CD4-positive, alpha-beta T cell treated with Interleukin-1 beta for 1 hour (primary cell): ENCODE results near the gene CUBN.

Source experiments
- DNase-seq, 2 donors: peaks; one replicate each; pipeline ENCODE4 v3.0.0-alpha.2; 2020 to 2022

CUBN gene

DNA sequence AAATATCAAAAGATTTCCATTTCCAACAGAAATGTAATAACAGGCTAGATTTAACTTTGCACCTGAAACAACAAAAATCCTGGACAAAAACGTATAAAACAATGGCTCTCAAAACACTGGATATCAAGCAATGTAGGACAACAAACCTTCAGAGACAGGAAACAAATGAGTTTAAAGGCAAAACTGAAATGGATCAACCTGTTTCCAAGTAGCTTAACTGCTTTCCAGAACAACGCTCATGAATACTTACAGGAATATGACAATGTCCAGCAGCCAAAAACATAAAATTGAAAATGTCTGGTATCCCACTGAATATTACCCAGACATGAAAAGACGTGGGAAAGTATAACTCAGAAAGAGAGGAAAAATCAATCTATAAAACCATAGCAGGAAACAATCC is 62.8 kb downstream of the CUBN start:
- DNase-seq: no peak

DNA sequence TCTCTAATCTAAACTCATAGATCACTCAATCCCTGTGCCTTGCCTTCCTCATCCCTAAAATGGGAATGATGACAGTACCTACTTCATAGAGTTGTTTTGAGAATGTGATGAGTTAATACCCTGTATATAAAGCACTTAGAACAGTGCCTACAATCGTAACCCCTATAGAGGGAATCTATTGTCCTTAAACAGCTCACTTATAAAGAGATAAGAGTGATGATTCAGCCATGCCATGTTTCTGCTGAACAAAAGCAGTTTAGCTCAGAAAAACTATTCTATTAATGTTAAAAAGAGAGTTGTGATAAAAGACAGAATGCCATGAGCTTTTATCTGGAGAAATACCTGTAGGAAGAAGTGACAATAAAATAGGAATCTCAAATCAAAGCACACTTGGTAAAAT is 63.6 kb downstream of the CUBN start:
- DNase-seq: no peak

DNA sequence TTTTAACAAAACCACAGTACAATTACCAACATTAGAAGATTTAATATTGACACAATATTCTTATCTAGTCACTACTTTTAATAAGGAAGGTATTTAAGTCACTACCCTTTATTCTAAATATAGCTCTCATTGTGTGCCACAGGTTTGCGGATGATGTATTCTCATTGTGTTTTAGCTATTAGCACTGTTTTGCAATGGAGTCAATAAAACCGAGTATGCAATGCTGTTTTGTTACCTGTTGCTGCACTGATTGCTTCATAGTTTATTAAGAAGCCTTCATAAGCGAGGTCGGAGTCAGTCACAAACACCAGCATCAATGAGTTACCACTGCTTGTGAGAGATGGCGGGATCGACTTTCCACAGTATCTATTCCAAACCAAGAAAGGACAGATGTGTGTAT is 64.3 kb downstream of the CUBN start:
- DNase-seq: no peak

DNA sequence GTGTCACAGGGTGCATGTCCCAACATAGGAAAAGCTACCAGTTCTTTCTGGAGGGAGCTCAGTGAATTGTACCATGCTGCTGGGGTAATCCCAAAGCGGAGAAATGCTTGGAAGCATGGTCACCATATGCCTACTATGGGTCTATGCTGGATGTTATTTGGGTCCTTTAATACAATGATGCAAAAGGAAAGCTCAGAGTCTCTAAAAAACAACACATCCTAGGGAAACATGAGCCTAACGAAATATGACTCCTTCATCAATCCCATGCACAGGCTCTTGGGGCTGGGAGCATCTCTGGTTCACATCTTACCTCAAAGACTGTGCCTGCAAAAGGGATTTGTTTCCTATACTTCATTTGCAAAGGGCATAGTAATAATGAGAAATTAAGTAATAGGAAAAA is 65.2 kb downstream of the CUBN start:
- DNase-seq: no peak

DNA sequence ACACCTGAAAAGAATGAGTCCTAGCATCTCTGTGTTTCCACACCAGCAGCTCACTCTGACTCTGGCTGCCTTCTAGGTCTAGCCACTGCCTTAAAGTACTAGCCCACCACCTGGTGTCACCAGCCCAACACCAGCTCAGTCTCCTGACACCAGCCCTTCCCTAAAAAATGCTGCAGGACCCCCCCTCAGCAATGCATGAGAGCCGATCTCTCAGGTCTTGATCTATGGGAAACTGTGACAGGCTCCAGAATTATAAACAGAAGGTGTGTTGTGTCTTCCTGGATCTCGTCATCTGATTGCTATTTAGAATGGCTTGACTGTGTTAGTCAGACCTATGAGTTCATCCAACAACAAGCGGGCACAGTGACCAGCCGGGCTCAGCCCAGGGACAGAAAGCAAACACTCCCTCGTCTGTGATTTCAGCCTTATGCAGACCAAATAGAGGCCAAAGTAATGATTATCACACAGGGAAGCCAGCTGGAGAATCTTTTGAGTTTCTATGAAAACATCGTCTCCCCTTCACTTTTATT is 66.6 kb downstream of the CUBN start:
- no peak for DNase-seq

DNA sequence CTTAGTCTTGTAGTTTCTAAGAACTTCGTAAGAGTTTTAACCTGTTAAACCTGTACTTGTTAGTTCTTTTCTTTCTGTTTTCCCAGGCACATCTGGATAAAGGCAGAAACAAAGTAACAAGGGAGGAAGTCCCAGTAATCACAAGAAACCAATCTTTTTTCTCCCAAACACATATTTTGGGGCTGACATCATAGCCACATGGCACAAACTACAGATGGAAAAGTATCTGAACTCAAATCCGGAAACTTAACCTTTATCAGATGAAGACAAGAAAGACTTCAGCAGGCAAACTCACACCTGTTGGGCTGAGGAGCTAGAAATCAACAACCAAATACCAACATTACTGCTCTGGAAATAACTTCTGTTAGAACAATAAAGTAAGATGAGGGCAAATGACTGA is 67.1 kb downstream of the CUBN start:
- DNase-seq: no peak

DNA sequence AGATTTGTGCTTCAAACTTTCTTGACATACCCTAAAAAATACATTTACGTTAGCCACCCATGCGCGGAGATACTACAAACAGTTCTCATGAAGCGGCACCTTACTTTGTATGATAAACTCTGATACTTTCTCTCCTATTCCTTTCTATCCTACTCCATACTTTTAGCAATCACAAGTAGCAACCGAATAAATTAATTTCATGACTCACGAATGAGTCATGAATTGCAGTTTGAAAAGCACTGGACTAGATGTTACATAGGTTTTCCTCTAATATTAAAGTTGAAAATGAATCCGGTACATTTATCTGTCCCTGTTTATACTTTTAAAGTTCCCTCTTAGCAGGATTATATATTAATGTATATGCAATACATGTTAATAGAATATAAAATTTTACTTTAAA is 67.6 kb downstream of the CUBN start:
- no peak for DNase-seq

DNA sequence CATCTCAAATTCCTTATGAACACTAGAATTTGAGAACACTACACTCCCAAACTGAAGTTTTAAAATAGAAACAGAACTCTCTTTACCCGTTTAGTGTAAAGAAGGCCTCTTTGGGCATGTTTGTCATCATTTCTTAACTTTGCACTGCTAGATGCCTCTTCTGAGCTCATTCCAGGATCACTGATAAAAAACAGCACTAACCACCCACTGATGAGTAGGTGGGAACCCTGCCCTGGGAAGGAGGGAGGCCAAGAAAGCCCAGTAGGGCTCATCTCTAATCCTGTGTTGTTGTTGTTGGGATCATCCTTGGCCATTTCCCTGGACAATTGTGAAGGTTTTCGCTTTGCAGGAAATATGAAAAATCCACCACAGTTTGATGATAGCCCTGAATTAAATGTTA is 68.2 kb downstream of the CUBN start:
- DNase-seq: no peak

DNA sequence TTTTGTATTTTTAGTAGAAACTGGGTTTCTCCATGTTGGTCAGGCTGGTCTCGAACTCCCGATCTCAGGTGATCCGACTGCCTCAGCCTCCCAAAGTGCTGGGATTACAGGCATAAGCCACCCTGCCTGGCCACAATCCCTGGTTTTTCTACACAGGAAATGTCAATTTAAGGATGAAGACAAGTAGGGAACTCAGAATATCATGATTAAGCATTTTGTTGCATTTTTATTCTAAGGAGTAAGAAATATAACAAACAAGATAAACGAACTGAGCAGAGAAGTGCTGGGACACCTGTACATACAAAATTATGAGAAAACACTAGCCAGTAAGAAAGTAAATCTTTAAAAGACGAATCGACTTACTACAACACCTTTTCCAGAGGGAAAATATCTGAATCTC is 69.3 kb downstream of the CUBN start:
- DNase-seq: no peak

DNA sequence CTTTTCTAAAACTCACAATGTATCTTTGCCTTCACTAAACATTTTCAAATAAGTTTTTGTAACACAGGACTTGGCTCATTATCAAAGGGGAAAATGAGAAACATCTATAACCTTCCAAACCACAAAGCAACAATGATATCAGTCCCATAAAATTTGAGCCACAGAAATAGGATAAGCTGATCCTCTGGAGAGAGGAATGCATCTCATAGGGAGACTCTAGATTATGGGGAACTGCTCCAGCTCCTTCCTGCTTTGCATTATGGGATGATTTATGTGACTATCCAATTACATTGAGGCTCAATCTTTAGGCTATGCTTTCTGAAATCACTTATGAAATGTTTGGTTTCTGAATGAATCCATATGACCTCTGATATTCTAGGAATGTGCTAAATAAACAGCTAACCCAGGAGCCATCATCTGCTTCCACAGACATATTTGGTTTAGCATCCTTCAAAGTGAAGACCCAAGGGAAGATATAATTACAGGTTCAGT is 70.4 kb downstream of the CUBN start:
- no peak for DNase-seq

DNA sequence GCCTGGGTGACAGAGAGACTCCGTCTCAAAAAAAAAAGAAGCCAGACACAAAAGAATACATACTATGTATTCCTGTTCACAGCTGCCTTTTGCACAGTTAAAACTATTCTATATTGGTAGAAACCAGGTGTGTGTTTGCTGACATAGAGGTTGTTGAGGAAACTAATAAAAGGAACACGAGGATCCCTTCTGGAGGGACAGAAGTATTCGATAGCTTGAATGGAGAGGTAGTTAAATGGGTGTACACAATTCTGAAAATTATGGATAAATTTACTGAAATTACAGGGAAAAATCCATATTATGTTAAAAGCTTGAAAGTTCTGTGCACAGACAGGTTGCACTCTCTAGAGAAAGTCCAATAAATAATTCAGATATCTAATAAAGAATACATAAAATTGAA is 71.5 kb downstream of the CUBN start:
- no peak for DNase-seq

DNA sequence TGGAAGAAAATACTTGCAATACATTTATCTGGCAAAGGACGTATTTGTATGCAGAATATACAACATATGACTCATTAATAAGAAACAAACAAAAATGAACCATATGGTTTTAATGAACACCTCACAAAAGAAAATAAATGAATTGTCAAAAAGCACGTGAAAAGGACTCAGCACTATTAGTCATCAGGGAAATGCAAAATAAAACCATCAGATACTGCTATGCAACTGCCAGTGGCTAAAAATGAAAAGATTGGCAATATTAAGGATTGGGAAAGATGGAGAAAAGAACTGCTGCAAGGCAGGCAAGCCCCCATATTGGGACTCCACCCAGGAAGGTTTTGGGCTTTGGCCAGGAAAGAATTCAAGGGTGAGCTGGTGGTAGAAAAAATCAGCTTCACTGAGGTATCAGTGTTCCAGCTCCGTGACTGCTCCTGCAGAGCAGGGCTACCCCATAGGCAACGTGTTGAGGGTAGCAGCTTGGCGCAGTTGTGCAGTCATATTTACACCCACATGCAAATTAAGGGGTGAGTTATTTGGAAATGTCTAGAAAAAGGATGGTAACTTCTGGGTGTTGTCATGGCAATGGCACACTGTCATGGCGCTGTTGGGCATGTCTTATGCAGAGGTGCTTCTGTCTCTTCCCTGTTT is 72.7 kb downstream of the CUBN start:
- DNase-seq: no peak

DNA sequence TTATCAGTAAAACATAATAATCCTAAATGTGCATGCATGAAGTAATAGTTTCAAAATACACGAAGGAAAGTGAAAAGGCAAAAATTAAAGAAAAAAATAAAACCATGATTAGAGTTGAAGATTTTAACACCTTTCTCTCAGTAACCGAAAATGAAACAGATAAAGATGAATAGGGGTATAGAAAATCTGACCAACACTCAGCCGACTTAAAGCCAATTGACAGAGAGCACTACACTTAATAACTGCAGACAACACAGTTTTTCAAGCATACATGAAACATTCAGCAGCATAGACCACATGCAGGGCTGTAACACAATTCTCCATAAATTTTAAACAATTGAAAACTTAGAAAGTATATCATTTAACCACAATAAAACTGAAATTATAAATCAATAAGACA is 76.1 kb downstream of the CUBN start:
- no peak for DNase-seq

DNA sequence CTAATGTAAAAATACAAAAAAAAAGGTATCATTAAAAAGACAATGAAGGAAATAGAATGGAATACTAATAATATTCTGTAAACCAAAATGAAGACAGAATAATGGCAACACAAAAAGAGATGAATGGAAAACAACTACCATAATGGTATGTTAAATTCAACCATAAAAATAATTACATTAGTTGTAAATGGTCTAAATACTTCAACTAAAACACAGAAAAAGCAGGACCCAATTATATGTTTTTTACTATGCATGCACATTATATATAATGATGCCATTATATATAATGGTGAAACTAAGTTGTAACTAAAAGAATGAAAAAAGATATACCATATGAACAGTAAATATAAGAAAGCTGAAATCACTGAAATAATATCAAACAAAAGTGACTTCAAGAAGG is 76.5 kb downstream of the CUBN start:
- no peak for DNase-seq

DNA sequence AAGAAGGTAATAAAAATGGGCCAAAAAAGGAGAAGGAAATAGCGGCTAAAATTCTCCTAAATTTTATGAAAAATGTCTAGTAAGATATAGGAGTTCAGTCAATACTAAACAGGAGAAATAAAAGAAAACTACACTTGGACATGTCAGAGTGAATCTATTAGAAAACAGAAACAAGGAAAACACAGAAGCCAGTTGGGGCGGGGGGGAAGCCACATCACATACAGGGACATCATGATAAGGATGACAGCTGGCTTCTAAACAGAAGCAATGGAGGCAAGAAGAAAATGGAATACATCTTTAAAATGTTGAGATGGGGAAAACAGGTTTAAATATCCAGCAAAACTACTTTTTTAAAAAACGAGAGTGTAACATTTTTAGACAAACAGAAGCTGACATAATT is 77.8 kb downstream of the CUBN start:
- DNase-seq: no peak

DNA sequence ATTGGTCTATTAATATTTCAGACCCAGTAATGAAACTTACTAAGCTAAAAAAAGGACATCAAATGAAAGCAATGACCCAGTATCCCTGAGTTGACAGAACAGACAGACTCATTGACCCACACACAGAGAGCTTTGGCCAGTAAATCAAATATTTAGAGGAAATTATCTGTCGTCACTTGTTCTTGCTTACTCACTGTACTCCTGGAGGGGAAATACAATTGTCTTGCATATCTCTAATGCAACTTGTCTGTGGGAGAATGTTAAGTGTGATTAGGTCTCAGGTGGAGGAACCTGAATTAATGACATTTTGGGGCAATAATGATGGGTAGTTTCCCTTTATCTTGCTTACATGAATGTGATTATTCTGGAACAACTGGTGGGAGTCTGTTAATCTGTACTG is 80.4 kb downstream of the CUBN start:
- no peak for DNase-seq

DNA sequence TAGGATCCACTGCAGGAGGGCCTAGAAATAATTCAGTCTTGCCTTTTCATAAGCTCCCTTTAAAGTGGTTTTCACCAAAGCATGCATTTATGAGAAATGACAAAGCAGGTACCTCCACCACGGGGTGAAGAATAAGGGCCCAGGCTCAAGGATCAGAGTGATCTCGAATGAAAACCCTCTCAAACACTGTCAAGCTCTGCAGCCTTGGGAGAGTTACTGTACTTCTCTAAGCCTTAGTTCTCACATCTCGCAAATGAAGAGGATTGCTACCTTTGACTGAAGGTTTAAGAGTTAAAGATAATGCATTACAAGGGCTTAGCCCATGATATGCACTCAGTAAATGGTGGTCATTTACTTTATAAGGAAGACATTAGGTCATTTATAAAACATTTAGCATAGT is 81.7 kb downstream of the CUBN start:
- no peak for DNase-seq

DNA sequence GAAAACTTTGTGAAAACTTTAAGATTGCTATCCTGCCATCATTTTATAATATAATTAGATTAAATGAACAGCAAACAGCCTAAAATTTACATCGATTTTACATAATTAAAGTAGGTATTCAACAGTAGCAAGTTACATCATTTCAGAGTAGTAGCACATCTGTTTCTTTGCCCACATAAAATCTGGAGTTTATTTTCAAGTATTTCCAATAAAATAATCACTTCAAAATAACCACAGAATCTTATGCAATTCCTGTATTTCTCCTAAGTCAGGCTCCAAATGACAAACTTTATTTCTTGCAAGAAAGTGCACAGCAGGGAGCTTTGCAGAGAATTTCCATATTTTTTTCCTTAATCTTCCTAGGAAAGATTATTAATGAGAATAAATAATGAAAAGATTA is 82.6 kb downstream of the CUBN start:
- no peak for DNase-seq

DNA sequence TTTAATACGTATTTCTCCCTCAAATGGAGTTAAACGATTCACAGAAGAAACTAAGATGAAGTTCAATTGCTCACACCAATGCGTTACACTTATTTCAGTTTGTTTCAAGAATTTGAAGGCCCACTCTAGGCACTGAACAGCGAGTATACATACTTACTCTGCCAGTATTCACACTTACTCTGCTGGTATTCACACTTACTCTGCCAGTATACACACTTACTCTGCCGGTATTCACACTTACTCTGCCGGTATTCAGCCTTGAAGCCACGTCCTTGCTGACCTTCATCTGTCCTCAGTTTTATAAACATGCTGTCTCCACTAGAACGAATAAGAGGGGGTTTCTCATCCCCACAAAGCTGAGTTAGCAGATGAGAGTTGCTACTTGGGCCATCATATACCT is 86.0 kb downstream of the CUBN start:
- DNase-seq: no peak

DNA sequence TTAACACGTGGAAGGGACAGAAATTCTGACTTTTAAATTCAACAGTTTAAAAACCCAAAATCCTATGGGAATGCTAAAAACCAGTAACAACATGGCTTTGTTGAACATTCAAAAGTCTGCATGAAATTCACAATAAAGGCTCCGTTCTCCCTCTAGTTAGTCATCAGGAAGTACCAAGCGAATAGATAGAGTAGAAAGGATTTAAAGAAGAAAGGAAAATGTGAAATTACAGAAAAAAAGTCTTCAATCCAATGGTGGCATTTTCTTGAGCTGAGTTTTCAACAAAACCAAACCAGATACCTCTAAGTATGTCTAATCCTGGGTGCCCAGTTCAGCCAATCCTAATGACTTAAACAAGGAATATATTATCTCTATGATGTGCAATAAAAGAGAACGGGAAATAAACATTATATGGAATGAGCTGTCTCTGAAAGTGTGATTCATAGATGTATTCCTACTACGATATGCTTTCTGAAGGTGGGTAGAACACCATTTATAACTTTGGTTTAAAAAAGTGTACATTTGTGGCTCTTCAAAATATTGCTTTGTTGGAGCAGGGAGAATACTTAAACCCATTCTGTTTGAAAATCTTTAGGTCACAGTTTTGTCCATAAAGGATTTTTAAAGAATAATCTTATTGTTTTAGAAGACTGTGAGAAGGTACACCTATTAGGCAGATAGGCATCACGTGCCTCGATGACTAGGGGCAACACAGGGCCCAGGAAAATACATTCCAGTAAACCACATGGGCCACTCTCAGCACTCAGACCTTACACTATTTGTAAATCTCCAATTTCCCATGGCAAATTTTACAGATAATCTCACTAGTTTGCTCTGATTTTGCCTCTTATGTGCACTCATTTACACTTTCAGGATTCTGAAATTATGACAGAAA is 87.7 kb downstream of the CUBN start:
- no peak for DNase-seq

DNA sequence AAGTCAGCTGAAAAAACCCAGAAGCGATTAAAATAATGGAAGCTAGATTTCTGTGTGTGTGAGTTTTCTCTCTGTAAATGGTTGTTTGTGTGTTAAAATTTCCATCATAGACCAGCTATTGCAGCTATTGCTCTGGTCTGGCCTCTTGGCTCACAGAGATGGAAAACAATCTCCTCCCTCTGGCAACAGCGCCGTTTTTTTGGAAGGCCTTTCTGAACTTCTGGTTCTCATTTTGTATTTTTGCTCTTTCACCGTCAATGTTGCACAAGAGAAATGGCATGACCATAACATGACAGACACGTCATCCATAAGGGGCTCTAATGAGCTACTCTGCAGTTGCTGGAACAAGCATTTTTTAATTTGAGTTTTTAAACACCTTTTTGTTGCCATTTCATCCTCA is 91.0 kb downstream of the CUBN start:
- DNase-seq: no peak

DNA sequence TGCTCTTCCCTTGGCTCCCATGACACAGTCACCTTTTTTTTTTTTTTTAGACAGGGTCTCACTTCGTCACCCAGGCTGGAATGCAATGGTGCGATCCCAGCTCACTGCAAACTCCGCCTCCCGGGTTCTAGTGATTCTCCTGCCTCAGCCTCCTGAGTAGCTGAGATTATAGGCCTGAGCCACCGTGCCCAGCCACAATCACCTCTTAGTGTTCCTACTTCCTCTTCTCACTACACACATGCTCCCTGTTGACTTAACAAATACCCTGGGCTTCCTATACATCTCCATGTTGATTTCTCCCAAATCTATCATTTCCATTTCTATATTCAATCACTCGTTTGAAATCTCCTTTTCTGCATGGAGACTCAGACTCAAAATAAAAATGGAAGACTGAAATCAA is 91.7 kb downstream of the CUBN start:
- no peak for DNase-seq

DNA sequence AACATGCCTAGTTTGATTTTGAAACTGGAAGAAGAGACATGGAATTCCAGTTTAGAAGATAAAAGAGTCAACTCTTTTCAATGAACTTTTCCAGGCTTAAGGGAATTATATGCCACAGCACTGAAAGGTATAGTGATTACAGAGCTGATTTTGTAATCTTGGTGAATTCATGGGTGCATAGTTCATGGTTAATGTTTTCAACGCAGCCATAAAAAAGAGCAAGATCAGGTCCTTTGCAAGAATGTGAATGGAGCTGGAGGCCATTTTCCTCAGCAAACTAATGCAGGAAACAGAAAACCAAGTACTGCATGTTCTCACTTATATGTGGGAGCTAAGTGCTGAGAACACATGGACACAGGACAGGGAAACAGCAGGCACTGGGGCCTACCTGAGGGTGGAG is 94.2 kb downstream of the CUBN start:
- DNase-seq: no peak

DNA sequence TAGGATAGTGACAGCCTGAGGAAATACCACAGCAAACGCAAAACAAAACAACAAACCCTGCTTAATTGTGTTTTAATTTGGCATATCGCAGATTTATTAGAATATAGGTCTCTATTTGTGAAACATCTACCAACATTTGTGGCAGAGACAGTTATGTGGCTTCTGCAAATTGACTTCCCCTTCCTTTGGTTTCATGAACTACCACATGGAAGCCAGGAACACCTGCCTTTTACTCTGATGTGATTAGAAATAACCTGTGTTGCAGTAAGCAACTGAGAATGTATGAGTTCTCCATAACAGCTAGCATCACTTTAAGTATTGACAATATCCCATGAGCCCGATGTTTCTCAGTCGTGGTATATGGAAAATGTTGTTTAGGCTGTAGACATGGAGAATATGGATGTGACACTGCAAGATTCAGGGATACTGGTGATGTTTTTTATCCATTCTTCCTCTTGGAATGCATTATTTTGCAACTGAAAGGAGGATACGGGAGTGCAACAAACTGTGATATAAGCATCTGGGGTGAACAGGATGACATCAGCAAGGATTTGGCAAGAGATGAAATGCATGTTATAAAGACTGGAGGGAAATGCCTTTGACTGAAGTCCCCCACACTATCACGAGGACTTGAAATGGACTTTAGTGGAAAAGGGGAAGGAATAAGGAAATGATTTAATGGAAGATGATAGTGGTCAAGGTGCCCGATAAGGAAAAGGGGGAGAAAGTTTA is 95.9 kb downstream of the CUBN start:
- no peak for DNase-seq
